MM.1S (cell line): Measurements from ENCODE around the gene TMEM126B.
A peak's percentile ranks its signal among the peaks of the same experiment; 100 is the strongest.

Experiments used
- DNase-seq: peaks from one replicate; pipeline ENCODE4 v3.0.0-alpha.2; 2015
- H2AFZ ChIP-seq: fragments of 300-600 bp; sonication (generic); 2 replicates; pipeline ENCODE4 v1.6.0; 2016; ENCODE audit warnings: antibody characterized with exemption, low read length
- H3F3A ChIP-seq: fragments of 300-600 bp; sonication (generic); 2 replicates; pipeline ENCODE4 v1.6.1; 2016; ENCODE audit warnings: mild to moderate bottlenecking, antibody characterized with exemption, low read length, moderate library complexity, mixed read lengths; ENCODE audit not compliant: insufficient read depth
- H3K27ac ChIP-seq: fragments of 300-600 bp; sonication (generic); 2 replicates; pipeline ENCODE4 v1.5.1; 2016; ENCODE audit warnings: mild to moderate bottlenecking, low read length
- H3K27me3 ChIP-seq: fragments of 300-600 bp; sonication (generic); replicated peaks from 2 replicates; pipeline ENCODE4 v1.6.0; 2016; ENCODE audit warnings: low read length; ENCODE audit not compliant: insufficient read depth
- H3K36me3 ChIP-seq: fragments of 300-600 bp; sonication (generic); replicated peaks from 2 replicates; pipeline ENCODE4 v1.6.1; 2016; ENCODE audit warnings: mild to moderate bottlenecking, low read length, mixed read lengths; ENCODE audit not compliant: insufficient read depth
- H3K4me1 ChIP-seq: fragments of 300-600 bp; sonication (generic); 2 replicates; pipeline ENCODE4 v1.6.1; 2016; ENCODE audit warnings: low read length, mixed read lengths
- H3K4me2 ChIP-seq: fragments of 300-600 bp; sonication (generic); 2 replicates; pipeline ENCODE4 v1.6.0; 2016; ENCODE audit warnings: low read depth, low read length
- H3K4me3 ChIP-seq: fragments of 300-600 bp; sonication (generic); 2 replicates; pipeline ENCODE4 v1.5.1; 2016; ENCODE audit warnings: low read length, mixed read lengths
- H3K79me2 ChIP-seq: fragments of 300-600 bp; sonication (generic); 2 replicates; pipeline ENCODE4 v1.6.1; 2016; ENCODE audit warnings: mixed run types, low read length, mixed read lengths
- H3K9ac ChIP-seq: fragments of 300-600 bp; sonication (generic); 2 replicates; pipeline ENCODE4 v1.6.1; 2016; ENCODE audit warnings: low read length, mixed read lengths
- H3K9me2 ChIP-seq: fragments of 300-600 bp; sonication (generic); replicated peaks from 2 replicates; pipeline ENCODE4 v1.6.1; 2016; ENCODE audit warnings: mild to moderate bottlenecking, low read length, mixed read lengths; ENCODE audit not compliant: insufficient read depth
- H3K9me3 ChIP-seq: fragments of 300-600 bp; sonication (generic); replicated peaks from 2 replicates; pipeline ENCODE4 v1.6.1; 2016; ENCODE audit warnings: mild to moderate bottlenecking, low read length, mixed read lengths; ENCODE audit not compliant: insufficient read depth
- H4K20me1 ChIP-seq: fragments of 300-600 bp; sonication (generic); 2 replicates; pipeline ENCODE4 v1.6.1; 2016; ENCODE audit warnings: mild to moderate bottlenecking, low read length, moderate library complexity, mixed read lengths; ENCODE audit not compliant: insufficient read depth
- EZH2 ChIP-seq: fragments of 300-600 bp; sonication (generic); optimal IDR thresholded peaks from 2 replicates; pipeline ENCODE3; 2017; ENCODE audit warnings: low read depth, mild to moderate bottlenecking, antibody characterized with exemption, low read length, mixed read lengths
- EZH2phosphoT487 ChIP-seq: fragments of 300-600 bp; sonication (generic); IDR thresholded peaks from 2 replicates; pipeline ENCODE4 v1.6.1; 2018; ENCODE audit warnings: antibody characterized with exemption, low read length
- TF ChIP-seq, protein P1 (sequence below): fragments of 300-600 bp; sonication (generic); IDR thresholded peaks from 2 replicates; pipeline ENCODE4 v1.5.1; 2016; ENCODE audit warnings: antibody characterized with exemption, low read length, mixed read lengths

Gene TMEM126B

GRCh38 chr11:85627332-85627997 is 928 bp upstream of the TMEM126B start, which contains the start of gene DLG2:
TSS of gene DLG2 (minus strand) at chr11:85627344.
- peaks cover 39% of the 10 kb centered on the region for H3K79me2 ChIP-seq
- H2AFZ ChIP-seq, result peak within 1 kb of the TSS; percentile 79
- peak; percentile 34 for DNase-seq
- peak within 1 kb of the TSS; percentile 90 for H3K4me2 ChIP-seq
- no peak for TF ChIP-seq EZH2phosphoT487
- TF ChIP-seq, protein P1, sequence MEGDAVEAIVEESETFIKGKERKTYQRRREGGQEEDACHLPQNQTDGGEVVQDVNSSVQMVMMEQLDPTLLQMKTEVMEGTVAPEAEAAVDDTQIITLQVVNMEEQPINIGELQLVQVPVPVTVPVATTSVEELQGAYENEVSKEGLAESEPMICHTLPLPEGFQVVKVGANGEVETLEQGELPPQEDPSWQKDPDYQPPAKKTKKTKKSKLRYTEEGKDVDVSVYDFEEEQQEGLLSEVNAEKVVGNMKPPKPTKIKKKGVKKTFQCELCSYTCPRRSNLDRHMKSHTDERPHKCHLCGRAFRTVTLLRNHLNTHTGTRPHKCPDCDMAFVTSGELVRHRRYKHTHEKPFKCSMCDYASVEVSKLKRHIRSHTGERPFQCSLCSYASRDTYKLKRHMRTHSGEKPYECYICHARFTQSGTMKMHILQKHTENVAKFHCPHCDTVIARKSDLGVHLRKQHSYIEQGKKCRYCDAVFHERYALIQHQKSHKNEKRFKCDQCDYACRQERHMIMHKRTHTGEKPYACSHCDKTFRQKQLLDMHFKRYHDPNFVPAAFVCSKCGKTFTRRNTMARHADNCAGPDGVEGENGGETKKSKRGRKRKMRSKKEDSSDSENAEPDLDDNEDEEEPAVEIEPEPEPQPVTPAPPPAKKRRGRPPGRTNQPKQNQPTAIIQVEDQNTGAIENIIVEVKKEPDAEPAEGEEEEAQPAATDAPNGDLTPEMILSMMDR, result no peak
- TF ChIP-seq EZH2, result no peak
- no peaks in the 10 kb centered on the region for H3K9me2 ChIP-seq
- peak within 1 kb of the TSS; percentile 2; the same call in 1 of the 2 replicates for H3K27ac ChIP-seq
- peaks cover 13% of the 10 kb centered on the region for H3F3A ChIP-seq
- H3K36me3 ChIP-seq, result no peaks in the 10 kb centered on the region
- peaks cover 5% of the 10 kb centered on the region; the same call in 1 of the 2 replicates for H3K4me1 ChIP-seq
- no peaks in the 10 kb centered on the region for H3K9me3 ChIP-seq
- H3K27me3 ChIP-seq, result no peaks in the 10 kb centered on the region
- H3K4me3 ChIP-seq, result peak within 1 kb of the TSS; percentile 91
- H3K9ac ChIP-seq, result peak within 1 kb of the TSS; percentile 24; the same call in 1 of the 2 replicates
- no peaks in the 10 kb centered on the region for H4K20me1 ChIP-seq

DNA sequence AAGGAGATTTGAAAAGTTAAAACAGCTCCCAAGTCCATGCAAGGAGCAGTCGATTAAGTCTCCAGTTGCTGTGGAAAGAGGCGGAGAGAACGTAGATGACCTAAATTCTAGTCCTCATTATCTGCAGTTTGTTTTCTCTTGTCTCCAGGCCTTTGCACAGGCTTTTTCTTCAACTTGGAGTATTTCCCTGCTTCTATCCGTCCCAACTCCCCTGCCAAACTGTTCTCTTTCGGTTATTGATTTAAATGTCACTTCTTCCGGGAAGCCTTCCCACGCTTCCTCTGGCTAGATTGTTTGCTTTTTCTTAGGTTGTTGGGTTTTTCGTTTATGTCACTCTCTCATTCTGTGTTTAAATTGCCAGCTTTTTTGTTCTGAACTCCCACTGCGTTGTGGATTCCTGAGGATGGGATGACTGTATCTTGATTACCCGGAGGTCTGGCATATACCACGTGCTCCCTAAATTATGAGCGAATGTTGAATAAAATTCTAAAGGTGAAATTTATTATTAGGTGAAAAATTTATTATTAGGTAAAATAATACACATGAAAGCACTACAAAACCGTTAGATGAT is 463 bp downstream of the TMEM126B start:
- no peak for DNase-seq
- Histone ChIP-seq H3K27ac (peak overlapping the region; percentile 10; the same call in 1 of the 2 replicates), H3K9ac (peak overlapping the region; percentile 66), H3K79me2 (peaks cover 39% of the 10 kb centered on the region), H2AFZ (peak overlapping the region; percentile 89), H3K4me1 (peaks cover 5% of the 10 kb centered on the region; the same call in 1 of the 2 replicates), H3K27me3 (no peaks in the 10 kb centered on the region), H3K9me3 (no peaks in the 10 kb centered on the region), H3K4me3 (peak overlapping the region; percentile 91), H3K36me3 (0 out of 2 replicates have a peak, but pooled peaks cover under 1% of the 10 kb centered on the region), H3K9me2 (no peaks in the 10 kb centered on the region), H3K4me2 (peak overlapping the region; percentile 80), H4K20me1 (no peaks in the 10 kb centered on the region), H3F3A (peaks cover 13% of the 10 kb centered on the region)
- TF ChIP-seq, protein P1, result no peak
- TF ChIP-seq EZH2 (no peak), EZH2phosphoT487 (no peak)

DNA sequence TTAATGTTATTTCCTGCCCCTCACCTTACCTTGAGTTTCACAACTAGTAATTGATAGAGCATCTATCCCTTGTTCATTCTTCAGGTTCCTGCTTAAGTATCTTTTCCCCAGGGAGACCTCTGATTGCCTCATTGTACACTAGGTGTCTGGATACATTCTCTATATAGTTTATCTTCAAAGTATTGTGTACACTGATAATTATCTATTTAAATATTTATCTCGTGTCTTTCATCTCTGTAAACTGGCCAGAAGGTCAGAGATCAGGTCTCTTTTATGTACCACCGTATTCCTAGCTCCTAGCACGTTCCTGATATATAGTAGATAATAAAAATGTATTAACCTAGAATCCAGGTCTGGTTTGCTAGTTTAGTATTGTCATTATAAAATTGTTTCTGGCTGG is 6.4 kb downstream of the TMEM126B start:
- Histone ChIP-seq H3K36me3 (0 out of 2 replicates have a peak, but pooled peaks cover 5% of the 10 kb centered on the region), H3K79me2 (peaks cover 25% of the 10 kb centered on the region), H3K27me3 (no peaks in the 10 kb centered on the region), H3K9ac (no peak overlapping the region), H3K27ac (no peak overlapping the region), H4K20me1 (no peaks in the 10 kb centered on the region), H3K4me2 (no peak overlapping the region), H3F3A (no peaks in the 10 kb centered on the region), H3K9me3 (no peaks in the 10 kb centered on the region), H3K9me2 (no peaks in the 10 kb centered on the region), H2AFZ (no peak overlapping the region), H3K4me1 (peaks cover 4% of the 10 kb centered on the region; the same call in 1 of the 2 replicates), H3K4me3 (no peak overlapping the region)
- DNase-seq, result no peak
- TF ChIP-seq EZH2 (no peak), EZH2phosphoT487 (no peak)
- TF ChIP-seq, protein P1, result no peak
